H1 (cell line): Measurements from ENCODE around the gene ST14. TPM values are rescaled to one million over a fixed set of nuclear protein-coding genes. Genes with fewer than 3 reads are reported as not detected.

Source experiments
- RNF2 ChIP-seq: fragments of 200-900, 300-1000 bp; sonication (generic); IDR thresholded peaks from 2 replicates; pipeline ENCODE4 v1.7.1; 2016; ENCODE audit warnings: borderline replicate concordance, low read depth, mild to moderate bottlenecking, antibody characterized with exemption, low read length; ENCODE audit not compliant: poor library complexity, severe bottlenecking; ENCODE audit errors: missing control alignments
- polyA plus RNA-seq, 7 experiments: library from polyadenylated mRNA; depleted of rRNA in 3 of 7; stranded (reverse) in 5 of 7; unstranded in 2 of 7; fragments of >200 nt in 5 of 7; fragments of 200-250 nt in 2 of 7; gene quantifications; 1 replicate in 5 of 7; 2 replicates in 1 of 7; 4 replicates in 1 of 7; pipeline versions ENCODE4 v1.2.1 to v1.2.3, GENCODE V29; 2011 to 2013; ENCODE audit warnings: missing spikeins in 2 of 7, mixed read lengths in 2 of 7
- total RNA-seq: library from RNA; stranded (reverse); fragmentation: NEBNext Ultra II Directional; extraction: Animal tissue kit (Norgen Biotek cat#: 25700); gene quantifications from 2 replicates; pipeline ENCODE4 v1.2.1, GENCODE V29; 2021

The ST14 gene
- total and polyA plus RNA-seq, 2 of the 8 experiments (the other 6 are each of a cell fraction or from before 2014, with no cell fraction given): 22.4 to 24.9 TPM

DNA sequence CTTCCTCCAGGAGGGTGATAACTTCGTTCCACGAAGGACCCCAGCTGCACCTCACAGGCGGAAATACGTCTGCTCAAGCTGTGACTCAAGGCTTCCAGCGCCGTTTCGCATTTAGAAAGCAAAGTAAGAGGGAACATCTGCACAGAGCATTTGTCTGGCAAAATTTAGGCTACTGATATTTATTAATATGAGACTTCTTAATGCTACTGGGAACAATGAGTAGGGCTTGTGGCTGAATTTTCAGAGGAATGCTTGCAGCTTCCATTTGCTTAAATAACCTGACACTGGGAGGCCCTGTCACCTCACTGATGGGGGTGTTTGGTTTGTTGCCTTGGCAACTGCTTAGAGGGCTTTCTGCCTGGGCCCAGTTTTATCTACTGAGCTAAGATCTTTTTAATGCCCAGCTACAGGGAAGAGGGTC lies 14.7 kb upstream of the ST14 start (continued):
- TF ChIP-seq RNF2: no peak
